ENCODE results near the gene WDR36.

DNA sequence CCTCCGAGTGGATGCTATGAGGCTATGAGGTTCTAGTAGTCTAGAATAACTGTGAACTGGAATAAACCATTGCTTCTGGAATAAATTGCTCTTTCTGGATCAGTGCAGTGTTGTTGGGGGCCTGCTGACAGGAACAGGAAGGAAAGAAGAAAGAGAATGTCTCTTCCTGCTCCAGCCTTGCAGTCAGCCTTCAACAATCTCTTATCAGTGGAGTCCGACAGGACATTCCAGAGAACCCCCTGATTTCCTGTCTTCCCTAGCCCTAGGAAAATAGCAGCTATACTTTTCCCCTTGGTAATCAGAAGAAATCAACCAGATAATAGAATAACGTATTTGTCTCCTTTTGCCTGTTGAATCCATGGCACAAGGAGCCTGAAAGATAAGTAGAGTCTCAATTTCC, 55.4 kb downstream of the WDR36 start:
- TF ChIP-seq, protein P1, sequence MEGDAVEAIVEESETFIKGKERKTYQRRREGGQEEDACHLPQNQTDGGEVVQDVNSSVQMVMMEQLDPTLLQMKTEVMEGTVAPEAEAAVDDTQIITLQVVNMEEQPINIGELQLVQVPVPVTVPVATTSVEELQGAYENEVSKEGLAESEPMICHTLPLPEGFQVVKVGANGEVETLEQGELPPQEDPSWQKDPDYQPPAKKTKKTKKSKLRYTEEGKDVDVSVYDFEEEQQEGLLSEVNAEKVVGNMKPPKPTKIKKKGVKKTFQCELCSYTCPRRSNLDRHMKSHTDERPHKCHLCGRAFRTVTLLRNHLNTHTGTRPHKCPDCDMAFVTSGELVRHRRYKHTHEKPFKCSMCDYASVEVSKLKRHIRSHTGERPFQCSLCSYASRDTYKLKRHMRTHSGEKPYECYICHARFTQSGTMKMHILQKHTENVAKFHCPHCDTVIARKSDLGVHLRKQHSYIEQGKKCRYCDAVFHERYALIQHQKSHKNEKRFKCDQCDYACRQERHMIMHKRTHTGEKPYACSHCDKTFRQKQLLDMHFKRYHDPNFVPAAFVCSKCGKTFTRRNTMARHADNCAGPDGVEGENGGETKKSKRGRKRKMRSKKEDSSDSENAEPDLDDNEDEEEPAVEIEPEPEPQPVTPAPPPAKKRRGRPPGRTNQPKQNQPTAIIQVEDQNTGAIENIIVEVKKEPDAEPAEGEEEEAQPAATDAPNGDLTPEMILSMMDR (optimal IDR thresholded peaks at IDR 0.05 in 1 of 3, IDR thresholded peaks at IDR 0.05 in 1 of 3, conservative IDR thresholded peaks at IDR 0.05 in 1 of 3; ENCODE audit: extremely low read depth in 1 of 3, insufficient read depth in 2 of 3, low read length in 3 of 3) = no peak
- no peak for TF ChIP-seq EZH2 (IDR thresholded peaks at IDR 0.05; ENCODE audit: low read length)

All from keratinocyte (primary cell).